Muscle of leg (tissue), 11 donors: ENCODE data around the gene MRPS30. TPM values are rescaled to one million over a fixed set of nuclear protein-coding genes. Genes with fewer than 3 reads are reported as not detected.

Source experiments
- DNase-seq: peaks from one replicate; pipeline ENCODE4 v3.0.0; 2013
- H3K27ac ChIP-seq: one replicate; pipeline ENCODE4 v1.5.1; 2013; ENCODE audit warnings: mild to moderate bottlenecking, low read length, control low read depth
- H3K27me3 ChIP-seq: one replicate; pipeline ENCODE4 v1.6.1; 2013; ENCODE audit warnings: low read length; ENCODE audit not compliant: control insufficient read depth, insufficient read depth
- H3K36me3 ChIP-seq: one replicate; pipeline ENCODE4 v1.6.1; 2013; ENCODE audit warnings: low read length; ENCODE audit not compliant: control insufficient read depth, insufficient read depth
- H3K4me1 ChIP-seq: one replicate; pipeline ENCODE4 v1.6.1; 2013; ENCODE audit warnings: low read length; ENCODE audit not compliant: control insufficient read depth, insufficient read depth
- H3K4me3 ChIP-seq: one replicate; pipeline ENCODE4 v1.5.1; 2013; ENCODE audit warnings: low read length, control low read depth
- H3K9me3 ChIP-seq: replicated peaks from 2 replicates; pipeline ENCODE4 v1.6.1; 2013; ENCODE audit warnings: low read depth, low read length; ENCODE audit not compliant: control insufficient read depth
- WGBS: methylation state at CpG from one replicate; pipeline ENCODE4 v1.1.5; 2013; ENCODE audit warnings: missing lambda C conversion rate; ENCODE audit not compliant: insufficient coverage; 5-methylcytosine and 5-hydroxymethylcytosine counted together
- polyA plus RNA-seq, 8 donors: library from polyadenylated mRNA; unstranded; fragments of 120-200 nt; gene quantifications; one replicate each; pipeline versions ENCODE4 v1.2.1 to v1.2.3, GENCODE V29; 2013; ENCODE audit warnings: inconsistent platforms in 1 of 8, low replicate concordance in 1 of 8; ENCODE audit not compliant: insufficient read length in 8 of 8, insufficient read depth in 1 of 8
- total RNA-seq: library from RNA; stranded (reverse); fragments of 120-200 nt; gene quantifications from one replicate; pipeline ENCODE4 v1.2.4, GENCODE V29; 2013

The MRPS30 gene
- total and polyA plus RNA-seq, 9 donors, result 28.4 to 50.6 (median 36.6) TPM

- H3K36me3 ChIP-seq, result no peaks in the 10 kb centered on the region
- no peaks in the 10 kb centered on the region for H3K4me1 ChIP-seq
- H3K27ac ChIP-seq, result no peak overlapping the region
- H3K9me3 ChIP-seq, result peaks cover 8% of the 10 kb centered on the region
- no peak overlapping the region for H3K4me3 ChIP-seq
- DNase-seq, result no peak
- no peaks in the 10 kb centered on the region for H3K27me3 ChIP-seq
- no CpG with 5 or more reads among the region's 2 CpGs for WGBS
These were observed 33.9 kb downstream of the MRPS30 start for GRCh38 chr5:44842496-44843282.

GRCh38 chr5:44844744-44845143 lies 36.0 kb downstream of the MRPS30 start:
- Histone ChIP-seq H3K9me3 (no peaks in the 10 kb centered on the region), H3K36me3 (no peaks in the 10 kb centered on the region), H3K27ac (no peak overlapping the region), H3K27me3 (no peaks in the 10 kb centered on the region), H3K4me1 (no peaks in the 10 kb centered on the region), H3K4me3 (no peak overlapping the region)
- DNase-seq, result no peak
- WGBS, result no CpG with 5 or more reads among the region's 1 CpG

GRCh38 chr5:44845777-44846176 lies 37.0 kb downstream of the MRPS30 start:
- no peaks in the 10 kb centered on the region for H3K27me3 ChIP-seq
- 88% methylated on average over 2 of the region's 4 CpGs for WGBS
- H3K27ac ChIP-seq, result no peak overlapping the region
- H3K36me3 ChIP-seq, result no peaks in the 10 kb centered on the region
- H3K4me3 ChIP-seq, result no peak overlapping the region
- H3K9me3 ChIP-seq, result no peaks in the 10 kb centered on the region
- DNase-seq, result peak; percentile 1
- no peaks in the 10 kb centered on the region for H3K4me1 ChIP-seq

- no peaks in the 10 kb centered on the region for H3K36me3 ChIP-seq
- no peak for DNase-seq
- H3K4me3 ChIP-seq, result no peak overlapping the region
- H3K27me3 ChIP-seq, result no peaks in the 10 kb centered on the region
- H3K27ac ChIP-seq, result no peak overlapping the region
- WGBS, result 100% methylated on average over 1 of the region's 5 CpGs
- no peaks in the 10 kb centered on the region for H3K9me3 ChIP-seq
- no peaks in the 10 kb centered on the region for H3K4me1 ChIP-seq
These were observed 38.6 kb downstream of the MRPS30 start for GRCh38 chr5:44847206-44847852.

GRCh38 chr5:44860267-44860666 lies 51.5 kb downstream of the MRPS30 start:
- no peaks in the 10 kb centered on the region for H3K4me1 ChIP-seq
- H3K4me3 ChIP-seq, result no peak overlapping the region
- H3K27ac ChIP-seq, result no peak overlapping the region
- H3K36me3 ChIP-seq, result no peaks in the 10 kb centered on the region
- no peaks in the 10 kb centered on the region for H3K27me3 ChIP-seq
- WGBS, result 84% methylated on average over 2 of the region's 3 CpGs
- no peaks in the 10 kb centered on the region for H3K9me3 ChIP-seq
- no peak for DNase-seq

- H3K27me3 ChIP-seq, result no peaks in the 10 kb centered on the region
- H3K9me3 ChIP-seq, result no peaks in the 10 kb centered on the region
- H3K4me3 ChIP-seq, result no peak overlapping the region
- H3K4me1 ChIP-seq, result no peaks in the 10 kb centered on the region
- H3K27ac ChIP-seq, result no peak overlapping the region
- no CpG with 5 or more reads among the region's 1 CpG for WGBS
- peak; percentile 27 for DNase-seq
- H3K36me3 ChIP-seq, result no peaks in the 10 kb centered on the region
These were observed 54.1 kb downstream of the MRPS30 start for GRCh38 chr5:44862808-44863207.
